Measurements from ENCODE around the gene PER1.
A peak's percentile ranks its signal among the peaks of the same experiment; 100 is the strongest.
"Not testable (repeated sequence)": the region's sequence is repeated elsewhere in the genome, so short reads cannot be mapped to it uniquely, and the experiment has no call there.

PER1 gene

GRCh38 chr17:8152112-8152775, at the start of gene PER1:
Gene PER1, minus strand, starts transcription at chr17:8152404. Its CDS starts 1,698 bp downstream, at chr17:8150706.
- DNase-seq = peak; percentile 95

GRCh38 chr17:8192070-8192815, 40.0 kb upstream of the PER1 start:
- peak; percentile 97 for DNase-seq

GRCh38 chr17:8190506-8190905, 38.3 kb upstream of the PER1 start:
- no peak for DNase-seq

- DNase-seq = peak; percentile 96
Measured at GRCh38 chr17:8189711-8190477, 37.7 kb upstream of the PER1 start, which contains the start of gene BORCS6. Gene BORCS6, minus strand, starts transcription at chr17:8190180. Its CDS starts 40 bp downstream, at chr17:8190140.

GRCh38 chr17:8189041-8189710, 37.0 kb upstream of the PER1 start:
- DNase-seq = no peak

- no peak for DNase-seq
Measured at GRCh38 chr17:8188263-8188839, 36.1 kb upstream of the PER1 start.

- DNase-seq = peak; percentile 98
Measured at GRCh38 chr17:8187517-8188262, 35.5 kb upstream of the PER1 start.

- peak; percentile 96 for DNase-seq
Measured at GRCh38 chr17:8186787-8187516, 34.7 kb upstream of the PER1 start.

GRCh38 chr17:8186446-8186786, 34.2 kb upstream of the PER1 start:
- DNase-seq = no peak

- peak; percentile 83 for DNase-seq
Measured at GRCh38 chr17:8185582-8186445, 33.6 kb upstream of the PER1 start.

- DNase-seq = no peak
Measured at GRCh38 chr17:8176998-8177731, 25.0 kb upstream of the PER1 start.

- peak; percentile 86 for DNase-seq
Measured at GRCh38 chr17:8176197-8176940, 24.2 kb upstream of the PER1 start, which contains the start of gene TMEM107. Gene TMEM107, minus strand, starts transcription at chr17:8176380. Its CDS starts 94 bp downstream, at chr17:8176286.

GRCh38 chr17:8175795-8176196, 23.6 kb upstream of the PER1 start:
- DNase-seq = no peak

- DNase-seq = no peak
Measured at GRCh38 chr17:8173871-8174322, 21.7 kb upstream of the PER1 start.

GRCh38 chr17:8173056-8173870, 21.1 kb upstream of the PER1 start:
- peak; percentile 95 for DNase-seq

GRCh38 chr17:8170186-8170585, 18.0 kb upstream of the PER1 start:
- DNase-seq = not testable (repeated sequence)

GRCh38 chr17:8167526-8167925, 15.3 kb upstream of the PER1 start:
- DNase-seq = no peak

- no peak for DNase-seq
Measured at GRCh38 chr17:8166731-8167130, 14.5 kb upstream of the PER1 start.
